HG03135 (cell line): ENCODE measurements around the gene SGCE.

ENCODE experiments used
- ATAC-seq: cut with Tn5 transposase; IDR thresholded peaks from one replicate; pipeline ENCODE4 v1.9.1; 2021; ENCODE audit warnings: mild to moderate bottlenecking, moderate library complexity; ENCODE audit not compliant: unreplicated experiment

The SGCE gene

GRCh38 chr7:94660006-94660405 is 4.1 kb upstream of the SGCE start:
- ATAC-seq, result no peak

GRCh38 chr7:94658826-94659225 is 2.9 kb upstream of the SGCE start:
- ATAC-seq, result no peak

- peak; percentile 85 for ATAC-seq
Observed at GRCh38 chr7:94657771-94658693, 2.1 kb upstream of the SGCE start.

GRCh38 chr7:94656925-94657731 is 1.2 kb upstream of the SGCE start:
- ATAC-seq, result no peak

GRCh38 chr7:94656658-94656924 is 658 bp upstream of the SGCE start:
- ATAC-seq, result no peak

- no peak for ATAC-seq
Observed at GRCh38 chr7:94655126-94655847, 646 bp downstream of the SGCE start.

GRCh38 chr7:94654783-94655125 is 1.2 kb downstream of the SGCE start:
- ATAC-seq, result no peak

GRCh38 chr7:94650147-94651051 is 5.5 kb downstream of the SGCE start:
- no peak for ATAC-seq

GRCh38 chr7:94649450-94649849 is 6.5 kb downstream of the SGCE start:
- ATAC-seq, result no peak

- no peak for ATAC-seq
Observed at GRCh38 chr7:94648731-94649130, 7.2 kb downstream of the SGCE start.

GRCh38 chr7:94647295-94647694 is 8.6 kb downstream of the SGCE start:
- no peak for ATAC-seq

- ATAC-seq, result no peak
Observed at GRCh38 chr7:94643771-94644545, 12.0 kb downstream of the SGCE start.

GRCh38 chr7:94642838-94643653 is 12.9 kb downstream of the SGCE start:
- ATAC-seq, result no peak

- no peak for ATAC-seq
Observed at GRCh38 chr7:94639384-94639783, 16.5 kb downstream of the SGCE start.

GRCh38 chr7:94635687-94636086 is 20.2 kb downstream of the SGCE start:
- no peak for ATAC-seq

GRCh38 chr7:94634502-94634901 is 21.4 kb downstream of the SGCE start:
- ATAC-seq, result no peak

GRCh38 chr7:94633687-94634086 is 22.2 kb downstream of the SGCE start:
- no peak for ATAC-seq

- ATAC-seq, result no peak
Observed at GRCh38 chr7:94633014-94633341, 23.0 kb downstream of the SGCE start.

GRCh38 chr7:94632338-94633013 is 23.5 kb downstream of the SGCE start:
- no peak for ATAC-seq
